HepG2 (cell line): ENCODE data around the gene KLHL18. TPM values are rescaled to one million over a fixed set of nuclear protein-coding genes. Genes with fewer than 3 reads are reported as not detected.

Experiments
- HES4 ChIP-seq: sonication (generic); formaldehyde crosslinking; IDR thresholded peaks from 2 replicates; pipeline ENCODE4 v1.9.0; 2021; ENCODE audit warnings: mild to moderate bottlenecking, missing genetic modification reagents, borderline replicate concordance
- IKZF4 ChIP-seq: sonication (generic); formaldehyde crosslinking; IDR thresholded peaks from 2 replicates; pipeline ENCODE4 v1.5.1; 2020; ENCODE audit warnings: borderline replicate concordance, mild to moderate bottlenecking, low read depth, missing genetic modification reagents; ENCODE audit errors: not compliant biosample characterization
- MAZ ChIP-seq, 2 experiments: sonication (generic) in 1 of 2; formaldehyde crosslinking in 1 of 2; IDR thresholded peaks; 2 replicates each; pipeline versions ENCODE4 v1.5.0 to v1.6.1; 2012 to 2020; ENCODE audit warnings: low read depth in 2 of 2, mild to moderate bottlenecking in 2 of 2, borderline replicate concordance in 1 of 2, improper control_type of control experiment in 1 of 2, low read length in 1 of 2, missing genetic modification reagents in 1 of 2, moderate library complexity in 1 of 2
- NFKBIZ ChIP-seq: IDR thresholded peaks from 2 replicates; pipeline ENCODE4 v1.6.1; 2018; ENCODE audit warnings: missing genetic modification reagents, missing compliant biosample characterization
- SMARCC2 ChIP-seq: fragments of 450-650 bp; IDR thresholded peaks from 2 replicates; pipeline ENCODE4 v1.6.1; 2017; ENCODE audit warnings: antibody characterized with exemption, mild to moderate bottlenecking
- SNAPC2 ChIP-seq: sonication (generic); formaldehyde crosslinking; IDR thresholded peaks from 2 replicates; pipeline ENCODE4 v1.8.1; 2022; ENCODE audit warnings: mild to moderate bottlenecking, missing genetic modification reagents
- SP1 ChIP-seq, 2 experiments: fragments of 450-650 bp in 1 of 2; sonication (generic) in 1 of 2; formaldehyde crosslinking in 1 of 2; IDR thresholded peaks; 2 replicates each; pipeline versions ENCODE4 v1.4.0 to v1.6.1; 2016 to 2020; ENCODE audit warnings: missing genetic modification reagents in 1 of 2
- ZFY ChIP-seq: sonication (generic); formaldehyde crosslinking; IDR thresholded peaks from 2 replicates; pipeline ENCODE4 v1.4.0; 2020; ENCODE audit warnings: missing genetic modification reagents
- ZNF629 ChIP-seq: sonication (generic); formaldehyde crosslinking; conservative IDR thresholded peaks from 2 replicates; pipeline ENCODE4 v1.5.0; 2020; ENCODE audit warnings: missing genetic modification reagents
- ZNF747 ChIP-seq: sonication (generic); formaldehyde crosslinking; IDR thresholded peaks from 2 replicates; pipeline ENCODE4 v1.8.1; 2023; ENCODE audit warnings: missing genetic modification reagents, mild to moderate bottlenecking, borderline replicate concordance
- polyA plus RNA-seq, 8 experiments: library from polyadenylated mRNA; depleted of rRNA in 3 of 8; stranded (reverse) in 7 of 8; unstranded in 1 of 8; fragments of >200 nt; fragmentation: Illumina TruSeq in 4 of 8; extraction: Trizol in 4 of 8; gene quantifications; 2 replicates each; pipeline versions ENCODE4 v1.2.1 to v1.2.3, GENCODE V29; 2011 to 2016; ENCODE audit warnings: low read depth in 4 of 8, missing spikeins in 1 of 8, mixed read lengths in 1 of 8; ENCODE audit not compliant: insufficient read depth in 1 of 8
- total RNA-seq, 5 experiments: library from RNA; depleted of rRNA; stranded (reverse); fragments of >200 nt; fragmentation: Illumina TruSeq; extraction: Trizol; gene quantifications; 2 replicates each; pipeline ENCODE4 v1.2.3, GENCODE V29; 2016; ENCODE audit warnings: low read depth in 1 of 5
- TF ChIP-seq, protein P1 (sequence below): sonication (generic); formaldehyde crosslinking; IDR thresholded peaks from 2 replicates; pipeline ENCODE4 v1.4.0; 2020; ENCODE audit warnings: missing genetic modification reagents
- TF ChIP-seq, protein P2 (sequence below): sonication (generic); formaldehyde crosslinking; IDR thresholded peaks from 2 replicates; pipeline ENCODE4 v1.4.0; 2020; ENCODE audit warnings: mild to moderate bottlenecking, missing genetic modification reagents, borderline replicate concordance
- TF ChIP-seq, protein P3 (sequence below): sonication (generic); formaldehyde crosslinking; IDR thresholded peaks from 2 replicates; pipeline ENCODE4 v1.8.0; 2022; ENCODE audit warnings: mild to moderate bottlenecking, missing genetic modification reagents, moderate library complexity
- TF ChIP-seq, protein P4 (sequence below): sonication (generic); formaldehyde crosslinking; IDR thresholded peaks from 2 replicates; pipeline ENCODE4 v1.5.1; 2020; ENCODE audit warnings: missing genetic modification reagents, mild to moderate bottlenecking, borderline replicate concordance

Gene KLHL18
- total and polyA plus RNA-seq, 2 of the 13 experiments (the other 11 are each of a cell fraction or from before 2014, with no cell fraction given): 17.5 to 18.8 TPM

DNA sequence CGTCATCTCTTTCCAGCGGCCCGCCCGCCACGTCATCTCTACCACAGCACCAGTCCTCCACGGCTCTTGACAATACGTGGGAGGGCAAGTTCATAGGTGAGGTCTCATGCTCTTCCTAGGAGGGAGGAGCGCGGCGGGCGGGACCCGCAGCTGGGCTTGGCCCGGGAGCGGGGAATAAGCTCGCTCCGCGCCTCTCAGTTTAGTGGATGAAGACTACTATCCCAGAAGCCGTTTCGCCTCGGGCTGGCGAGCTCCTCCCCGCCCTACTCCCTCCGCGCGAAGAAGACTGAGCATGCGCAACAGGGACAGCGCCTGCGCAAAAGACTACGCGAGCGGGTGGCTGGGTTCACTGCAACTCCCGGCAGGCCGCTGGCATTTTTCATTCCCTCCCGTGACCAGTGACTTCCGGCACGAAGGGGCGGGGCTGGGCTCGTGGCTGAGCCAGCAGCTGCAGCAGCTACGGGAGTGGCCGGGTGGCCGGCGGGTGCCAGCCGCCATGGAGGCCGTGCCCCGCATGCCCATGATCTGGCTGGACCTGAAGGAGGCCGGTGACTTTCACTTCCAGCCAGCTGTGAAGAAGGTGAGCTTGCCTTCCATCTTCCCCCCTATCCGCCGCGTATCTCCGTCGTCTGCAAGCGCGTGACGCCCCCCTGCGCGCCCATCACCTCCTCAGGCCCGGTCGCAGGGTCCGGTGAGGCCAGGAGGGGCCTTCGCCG lies 98.0 kb downstream of the KLHL18 start, which contains the start of gene PTPN23 (continued):
- TF ChIP-seq ZNF629 (CRISPR knock-in tag): no peak
- TF ChIP-seq SP1 (IDR thresholded peaks at IDR 0.05): no peak
- TF ChIP-seq SP1 (CRISPR knock-in tag; IDR thresholded peaks at IDR 0.05): peak; percentile 72; the same call in 1 of the 2 replicates
- peak; percentile 84; the same call in 1 of the 2 replicates for TF ChIP-seq SNAPC2 (CRISPR knock-in tag)
- peak; percentile 54; the same call in 1 of the 2 replicates for TF ChIP-seq NFKBIZ (CRISPR knock-in tag)
- TF ChIP-seq, protein P1, sequence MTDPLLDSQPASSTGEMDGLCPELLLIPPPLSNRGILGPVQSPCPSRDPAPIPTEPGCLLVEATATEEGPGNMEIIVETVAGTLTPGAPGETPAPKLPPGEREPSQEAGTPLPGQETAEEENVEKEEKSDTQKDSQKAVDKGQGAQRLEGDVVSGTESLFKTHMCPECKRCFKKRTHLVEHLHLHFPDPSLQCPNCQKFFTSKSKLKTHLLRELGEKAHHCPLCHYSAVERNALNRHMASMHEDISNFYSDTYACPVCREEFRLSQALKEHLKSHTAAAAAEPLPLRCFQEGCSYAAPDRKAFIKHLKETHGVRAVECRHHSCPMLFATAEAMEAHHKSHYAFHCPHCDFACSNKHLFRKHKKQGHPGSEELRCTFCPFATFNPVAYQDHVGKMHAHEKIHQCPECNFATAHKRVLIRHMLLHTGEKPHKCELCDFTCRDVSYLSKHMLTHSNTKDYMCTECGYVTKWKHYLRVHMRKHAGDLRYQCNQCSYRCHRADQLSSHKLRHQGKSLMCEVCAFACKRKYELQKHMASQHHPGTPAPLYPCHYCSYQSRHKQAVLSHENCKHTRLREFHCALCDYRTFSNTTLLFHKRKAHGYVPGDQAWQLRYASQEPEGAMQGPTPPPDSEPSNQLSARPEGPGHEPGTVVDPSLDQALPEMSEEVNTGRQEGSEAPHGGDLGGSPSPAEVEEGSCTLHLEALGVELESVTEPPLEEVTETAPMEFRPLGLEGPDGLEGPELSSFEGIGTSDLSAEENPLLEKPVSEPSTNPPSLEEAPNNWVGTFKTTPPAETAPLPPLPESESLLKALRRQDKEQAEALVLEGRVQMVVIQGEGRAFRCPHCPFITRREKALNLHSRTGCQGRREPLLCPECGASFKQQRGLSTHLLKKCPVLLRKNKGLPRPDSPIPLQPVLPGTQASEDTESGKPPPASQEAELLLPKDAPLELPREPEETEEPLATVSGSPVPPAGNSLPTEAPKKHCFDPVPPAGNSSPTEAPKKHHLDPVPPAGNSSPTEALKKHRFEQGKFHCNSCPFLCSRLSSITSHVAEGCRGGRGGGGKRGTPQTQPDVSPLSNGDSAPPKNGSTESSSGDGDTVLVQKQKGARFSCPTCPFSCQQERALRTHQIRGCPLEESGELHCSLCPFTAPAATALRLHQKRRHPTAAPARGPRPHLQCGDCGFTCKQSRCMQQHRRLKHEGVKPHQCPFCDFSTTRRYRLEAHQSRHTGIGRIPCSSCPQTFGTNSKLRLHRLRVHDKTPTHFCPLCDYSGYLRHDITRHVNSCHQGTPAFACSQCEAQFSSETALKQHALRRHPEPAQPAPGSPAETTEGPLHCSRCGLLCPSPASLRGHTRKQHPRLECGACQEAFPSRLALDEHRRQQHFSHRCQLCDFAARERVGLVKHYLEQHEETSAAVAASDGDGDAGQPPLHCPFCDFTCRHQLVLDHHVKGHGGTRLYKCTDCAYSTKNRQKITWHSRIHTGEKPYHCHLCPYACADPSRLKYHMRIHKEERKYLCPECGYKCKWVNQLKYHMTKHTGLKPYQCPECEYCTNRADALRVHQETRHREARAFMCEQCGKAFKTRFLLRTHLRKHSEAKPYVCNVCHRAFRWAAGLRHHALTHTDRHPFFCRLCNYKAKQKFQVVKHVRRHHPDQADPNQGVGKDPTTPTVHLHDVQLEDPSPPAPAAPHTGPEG: peak; percentile 76; the same call in 1 of the 2 replicates
- TF ChIP-seq, protein P2, sequence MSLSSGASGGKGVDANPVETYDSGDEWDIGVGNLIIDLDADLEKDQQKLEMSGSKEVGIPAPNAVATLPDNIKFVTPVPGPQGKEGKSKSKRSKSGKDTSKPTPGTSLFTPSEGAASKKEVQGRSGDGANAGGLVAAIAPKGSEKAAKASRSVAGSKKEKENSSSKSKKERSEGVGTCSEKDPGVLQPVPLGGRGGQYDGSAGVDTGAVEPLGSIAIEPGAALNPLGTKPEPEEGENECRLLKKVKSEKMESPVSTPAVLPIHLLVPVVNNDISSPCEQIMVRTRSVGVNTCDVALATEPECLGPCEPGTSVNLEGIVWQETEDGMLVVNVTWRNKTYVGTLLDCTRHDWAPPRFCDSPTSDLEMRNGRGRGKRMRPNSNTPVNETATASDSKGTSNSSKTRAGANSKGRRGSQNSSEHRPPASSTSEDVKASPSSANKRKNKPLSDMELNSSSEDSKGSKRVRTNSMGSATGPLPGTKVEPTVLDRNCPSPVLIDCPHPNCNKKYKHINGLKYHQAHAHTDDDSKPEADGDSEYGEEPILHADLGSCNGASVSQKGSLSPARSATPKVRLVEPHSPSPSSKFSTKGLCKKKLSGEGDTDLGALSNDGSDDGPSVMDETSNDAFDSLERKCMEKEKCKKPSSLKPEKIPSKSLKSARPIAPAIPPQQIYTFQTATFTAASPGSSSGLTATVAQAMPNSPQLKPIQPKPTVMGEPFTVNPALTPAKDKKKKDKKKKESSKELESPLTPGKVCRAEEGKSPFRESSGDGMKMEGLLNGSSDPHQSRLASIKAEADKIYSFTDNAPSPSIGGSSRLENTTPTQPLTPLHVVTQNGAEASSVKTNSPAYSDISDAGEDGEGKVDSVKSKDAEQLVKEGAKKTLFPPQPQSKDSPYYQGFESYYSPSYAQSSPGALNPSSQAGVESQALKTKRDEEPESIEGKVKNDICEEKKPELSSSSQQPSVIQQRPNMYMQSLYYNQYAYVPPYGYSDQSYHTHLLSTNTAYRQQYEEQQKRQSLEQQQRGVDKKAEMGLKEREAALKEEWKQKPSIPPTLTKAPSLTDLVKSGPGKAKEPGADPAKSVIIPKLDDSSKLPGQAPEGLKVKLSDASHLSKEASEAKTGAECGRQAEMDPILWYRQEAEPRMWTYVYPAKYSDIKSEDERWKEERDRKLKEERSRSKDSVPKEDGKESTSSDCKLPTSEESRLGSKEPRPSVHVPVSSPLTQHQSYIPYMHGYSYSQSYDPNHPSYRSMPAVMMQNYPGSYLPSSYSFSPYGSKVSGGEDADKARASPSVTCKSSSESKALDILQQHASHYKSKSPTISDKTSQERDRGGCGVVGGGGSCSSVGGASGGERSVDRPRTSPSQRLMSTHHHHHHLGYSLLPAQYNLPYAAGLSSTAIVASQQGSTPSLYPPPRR: peak; percentile 76
- peak; percentile 94 for TF ChIP-seq ZFY (CRISPR knock-in tag)
- TF ChIP-seq, protein P3, sequence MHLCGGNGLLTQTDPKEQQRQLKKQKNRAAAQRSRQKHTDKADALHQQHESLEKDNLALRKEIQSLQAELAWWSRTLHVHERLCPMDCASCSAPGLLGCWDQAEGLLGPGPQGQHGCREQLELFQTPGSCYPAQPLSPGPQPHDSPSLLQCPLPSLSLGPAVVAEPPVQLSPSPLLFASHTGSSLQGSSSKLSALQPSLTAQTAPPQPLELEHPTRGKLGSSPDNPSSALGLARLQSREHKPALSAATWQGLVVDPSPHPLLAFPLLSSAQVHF: no peak
- peak; percentile 80 for TF ChIP-seq MAZ (IDR thresholded peaks at IDR 0.05; ENCODE audit: borderline replicate concordance, low read depth, low read length)
- peak; percentile 82 for TF ChIP-seq MAZ (CRISPR knock-in tag; IDR thresholded peaks at IDR 0.05; ENCODE audit: low read depth)
- TF ChIP-seq SMARCC2: no peak
- peak; percentile 72 for TF ChIP-seq ZNF747 (CRISPR knock-in tag)
- TF ChIP-seq IKZF4 (CRISPR knock-in tag): no peak
- TF ChIP-seq, protein P4, sequence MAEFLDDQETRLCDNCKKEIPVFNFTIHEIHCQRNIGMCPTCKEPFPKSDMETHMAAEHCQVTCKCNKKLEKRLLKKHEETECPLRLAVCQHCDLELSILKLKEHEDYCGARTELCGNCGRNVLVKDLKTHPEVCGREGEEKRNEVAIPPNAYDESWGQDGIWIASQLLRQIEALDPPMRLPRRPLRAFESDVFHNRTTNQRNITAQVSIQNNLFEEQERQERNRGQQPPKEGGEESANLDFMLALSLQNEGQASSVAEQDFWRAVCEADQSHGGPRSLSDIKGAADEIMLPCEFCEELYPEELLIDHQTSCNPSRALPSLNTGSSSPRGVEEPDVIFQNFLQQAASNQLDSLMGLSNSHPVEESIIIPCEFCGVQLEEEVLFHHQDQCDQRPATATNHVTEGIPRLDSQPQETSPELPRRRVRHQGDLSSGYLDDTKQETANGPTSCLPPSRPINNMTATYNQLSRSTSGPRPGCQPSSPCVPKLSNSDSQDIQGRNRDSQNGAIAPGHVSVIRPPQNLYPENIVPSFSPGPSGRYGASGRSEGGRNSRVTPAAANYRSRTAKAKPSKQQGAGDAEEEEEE (CRISPR knock-in tag): 0 out of 2 replicates have a peak, but pooled peaks have one; percentile 40
- peak; percentile 26; the same call in 1 of the 2 replicates for TF ChIP-seq HES4
